ENCODE measurements around the gene MTMR10. TPM values are rescaled to one million over a fixed set of nuclear protein-coding genes. Genes with fewer than 3 reads are reported as not detected.

The MTMR10 gene
- total RNA-seq, 2 donors from 2014 or later = 13.9 to 44.7 TPM

DNA sequence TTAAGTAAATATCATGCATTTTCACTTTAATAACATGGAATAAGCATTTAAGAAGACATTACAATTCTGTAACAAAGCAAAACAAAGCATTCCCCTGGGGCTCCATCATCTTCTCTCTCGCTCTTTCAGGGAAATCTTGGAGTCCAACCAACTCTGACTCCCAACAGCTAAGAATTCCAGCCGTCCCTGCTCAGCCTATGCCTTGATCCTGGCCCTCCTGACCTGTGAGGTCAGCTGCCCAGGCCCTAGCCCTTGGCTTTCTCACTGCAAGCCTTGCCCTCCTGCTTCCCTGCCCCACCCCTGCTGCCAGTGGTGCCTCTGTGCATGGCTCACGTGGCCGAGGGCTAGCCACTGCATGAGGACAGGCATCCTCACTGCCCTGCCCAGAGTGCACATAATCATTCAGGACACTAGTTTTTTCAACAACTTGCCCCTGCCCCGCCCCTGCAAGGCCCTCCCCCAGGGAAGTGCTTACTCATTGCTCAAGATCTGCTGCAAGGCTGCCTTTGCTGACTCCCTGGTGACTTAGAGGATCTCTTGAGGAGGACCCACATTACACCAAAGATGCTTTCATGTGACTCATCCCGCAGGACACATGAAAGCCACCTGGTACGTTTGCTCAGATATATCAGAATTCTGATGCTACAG lies 37.6 kb downstream of the MTMR10 start:
- DNase-seq (ENCODE audit: low spot score) = no peak
- Histone ChIP-seq H3K4me1 (ENCODE audit: control insufficient read depth in 1 of 2, low read depth in 2 of 2) (no peaks in the 10 kb centered on the region), H3K36me3 (peaks cover 73% of the 10 kb centered on the region), H3K27ac (no peak overlapping the region), H3K4me3 (no peak overlapping the region), H3K9me3 (no peaks in the 10 kb centered on the region), H3K27me3 (replicated peaks; ENCODE audit: insufficient read depth) (no peaks in the 10 kb centered on the region)
- no peak for ATAC-seq (ENCODE audit: insufficient number of reproducible peaks, low FRiP score, low read depth)
- TF ChIP-seq CTCF (IDR thresholded peaks at IDR 0.05) = no peak

DNA sequence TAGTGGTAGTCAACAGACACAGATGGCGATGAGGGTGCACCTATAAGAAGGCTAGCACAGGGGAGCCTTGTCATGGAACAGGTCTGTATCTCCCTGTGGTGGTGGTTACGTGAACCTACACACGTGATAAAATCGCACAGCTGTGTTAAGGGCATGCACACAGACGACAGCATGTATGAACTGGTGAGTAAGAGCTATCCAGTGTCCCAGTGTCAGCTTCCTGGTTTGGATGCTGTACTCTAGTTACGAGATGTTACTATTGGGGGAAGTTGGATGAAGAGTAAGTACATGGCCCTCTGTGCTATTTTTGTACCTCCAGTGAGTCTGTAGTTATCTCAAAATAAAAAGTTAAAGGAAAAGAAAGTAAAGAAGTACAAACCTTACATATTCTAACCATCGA lies 38.2 kb downstream of the MTMR10 start:
- no peaks in the 10 kb centered on the region for H3K4me1 ChIP-seq (ENCODE audit: control insufficient read depth in 1 of 2, low read depth in 2 of 2)
- H3K27ac ChIP-seq = no peak overlapping the region
- no peaks in the 10 kb centered on the region for H3K27me3 ChIP-seq (replicated peaks; ENCODE audit: insufficient read depth)
- DNase-seq (ENCODE audit: low spot score) (no peak), ATAC-seq (ENCODE audit: insufficient number of reproducible peaks, low FRiP score, low read depth) (no peak)
- no peak overlapping the region for H3K4me3 ChIP-seq
- H3K9me3 ChIP-seq = no peaks in the 10 kb centered on the region
- no peak for TF ChIP-seq CTCF (IDR thresholded peaks at IDR 0.05)
- peaks cover 77% of the 10 kb centered on the region for H3K36me3 ChIP-seq

GRCh38 chr15:30943654-30944335 lies 47.6 kb downstream of the MTMR10 start:
- H3K4me3 ChIP-seq = no peak overlapping the region
- ATAC-seq (ENCODE audit: insufficient number of reproducible peaks, low FRiP score, low read depth) (no peak), DNase-seq (ENCODE audit: low spot score) (no peak)
- H3K36me3 ChIP-seq = peaks cover 71% of the 10 kb centered on the region
- no peaks in the 10 kb centered on the region for H3K9me3 ChIP-seq
- no peak overlapping the region for H3K27ac ChIP-seq
- no peak for TF ChIP-seq CTCF (IDR thresholded peaks at IDR 0.05)
- H3K4me1 ChIP-seq (ENCODE audit: control insufficient read depth in 1 of 2, low read depth in 2 of 2) = no peaks in the 10 kb centered on the region
- H3K27me3 ChIP-seq (replicated peaks; ENCODE audit: insufficient read depth) = no peaks in the 10 kb centered on the region

DNA sequence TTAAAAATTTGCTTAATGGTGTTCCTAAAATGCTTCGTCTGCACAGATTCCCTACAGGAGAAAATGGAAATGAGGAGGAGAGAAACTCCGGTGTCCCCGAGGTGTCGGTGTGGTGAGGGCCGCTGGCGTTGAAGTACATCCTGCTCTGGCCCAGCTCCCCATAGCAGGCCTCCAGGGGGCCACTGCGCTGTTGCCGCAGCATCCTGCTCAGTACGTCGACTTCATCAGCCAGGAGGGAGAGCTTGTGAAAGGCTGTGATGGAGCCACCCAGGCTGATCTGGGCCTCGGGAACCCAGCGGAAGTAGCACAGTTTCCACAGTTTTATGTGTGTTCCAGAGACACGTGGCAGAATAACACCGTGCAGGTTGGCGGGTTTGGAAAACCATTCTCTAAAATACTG lies 49.9 kb downstream of the MTMR10 start:
- ATAC-seq (ENCODE audit: insufficient number of reproducible peaks, low FRiP score, low read depth) (no peak), DNase-seq (ENCODE audit: low spot score) (no peak)
- no peaks in the 10 kb centered on the region for H3K27me3 ChIP-seq (replicated peaks; ENCODE audit: insufficient read depth)
- H3K9me3 ChIP-seq = no peaks in the 10 kb centered on the region
- H3K4me3 ChIP-seq = no peak overlapping the region
- H3K36me3 ChIP-seq = peaks cover 65% of the 10 kb centered on the region
- H3K27ac ChIP-seq = no peak overlapping the region
- TF ChIP-seq CTCF (IDR thresholded peaks at IDR 0.05) = no peak
- H3K4me1 ChIP-seq (ENCODE audit: control insufficient read depth in 1 of 2, low read depth in 2 of 2) = no peaks in the 10 kb centered on the region

DNA sequence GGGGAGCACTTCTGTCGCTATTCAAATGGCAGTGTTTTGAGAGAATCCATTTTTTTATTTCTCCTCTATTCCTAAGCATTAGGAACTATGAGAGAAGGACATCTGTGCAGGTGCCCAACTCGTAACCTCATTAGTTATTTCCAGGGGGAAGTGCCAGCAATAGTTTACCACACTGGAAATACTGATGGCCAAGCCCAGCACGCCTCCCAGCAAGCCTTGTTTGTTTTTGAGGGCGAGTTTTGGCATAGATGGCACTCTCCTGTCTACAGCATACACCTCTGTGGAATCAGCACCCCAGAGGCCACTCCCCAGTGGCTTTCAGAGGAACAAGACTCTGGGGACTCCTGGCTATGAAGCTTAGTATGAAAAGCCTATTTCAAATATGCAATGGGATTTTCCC lies 51.1 kb downstream of the MTMR10 start:
- peaks cover 54% of the 10 kb centered on the region for H3K36me3 ChIP-seq
- H3K27me3 ChIP-seq (replicated peaks; ENCODE audit: insufficient read depth) = no peaks in the 10 kb centered on the region
- H3K4me3 ChIP-seq = no peak overlapping the region
- DNase-seq (ENCODE audit: low spot score) (no peak), ATAC-seq (ENCODE audit: insufficient number of reproducible peaks, low FRiP score, low read depth) (no peak)
- H3K27ac ChIP-seq = no peak overlapping the region
- H3K9me3 ChIP-seq = no peaks in the 10 kb centered on the region
- H3K4me1 ChIP-seq (ENCODE audit: control insufficient read depth in 1 of 2, low read depth in 2 of 2) = no peaks in the 10 kb centered on the region
- TF ChIP-seq CTCF (IDR thresholded peaks at IDR 0.05) = no peak
